Endometrial microvascular endothelial cells (primary cell): Measurements from ENCODE around the gene ANKRD28. TPM values are rescaled to one million over a fixed set of nuclear protein-coding genes. Genes with fewer than 3 reads are reported as not detected.

ENCODE experiments used
- in situ Hi-C: cut with HindIII; loops from 2 replicates; pipeline ENCODE4 v1.10.0; 2017; ENCODE audit warnings: low sequenced_read_pairs, low pct_unique_long_range_greater_than_20kb; ENCODE audit errors: inconsistent ontology term
- total RNA-seq: library from RNA; depleted of rRNA; stranded (reverse); fragments of >200 nt; gene quantifications from one replicate; pipeline ENCODE4 v1.2.3, GENCODE V29; 2015; ENCODE audit errors: inconsistent ontology term

ANKRD28 gene
- total RNA-seq, 1 donor from 2014 or later, result 33.5 TPM

- in situ Hi-C loops, result no loop called here
These were observed 8.0 kb upstream of the ANKRD28 start for GRCh38 chr3:15805756-15806266.

GRCh38 chr3:15804553-15805095, 6.8 kb upstream of the ANKRD28 start:
- in situ Hi-C loops, result no loop called here

- in situ Hi-C loops, result no loop called here
These were observed 6.1 kb upstream of the ANKRD28 start for GRCh38 chr3:15803921-15804320.

- in situ Hi-C loops, result no loop called here
These were observed 3.5 kb upstream of the ANKRD28 start for GRCh38 chr3:15801298-15801697.

- in situ Hi-C loops, result no loop called here
These were observed 3.0 kb upstream of the ANKRD28 start for GRCh38 chr3:15800780-15801179.

GRCh38 chr3:15800327-15800726, 2.5 kb upstream of the ANKRD28 start:
- in situ Hi-C loops, result no loop called here

- in situ Hi-C loops, result loop anchor here (25.0 kb wide), 1 partner anchor 161 kb away; no protein-coding TSS in a partner anchor
These were observed 910 bp upstream of the ANKRD28 start for GRCh38 chr3:15798533-15799245.

- in situ Hi-C loops, result loop anchor here (25.0 kb wide), 1 partner anchor 160 kb away; no protein-coding TSS in a partner anchor
These were observed 773 bp downstream of the ANKRD28 start for GRCh38 chr3:15796771-15797641.

- in situ Hi-C loops, result loop anchor here (25.0 kb wide), 1 partner anchor 159 kb away; no protein-coding TSS in a partner anchor
These were observed 1.4 kb downstream of the ANKRD28 start for GRCh38 chr3:15796331-15796730.

GRCh38 chr3:15795651-15796308, 2.0 kb downstream of the ANKRD28 start:
- in situ Hi-C loops, result loop anchor here (25.0 kb wide), 1 partner anchor 158 kb away; no protein-coding TSS in a partner anchor

- in situ Hi-C loops, result loop anchor here (25.0 kb wide), 1 partner anchor 158 kb away; no protein-coding TSS in a partner anchor
These were observed 2.7 kb downstream of the ANKRD28 start for GRCh38 chr3:15794842-15795650.

GRCh38 chr3:15794303-15794771, 3.4 kb downstream of the ANKRD28 start:
- in situ Hi-C loops, result loop anchor here (25.0 kb wide), 1 partner anchor 157 kb away; no protein-coding TSS in a partner anchor

- in situ Hi-C loops, result loop anchor here (25.0 kb wide), 1 partner anchor 154 kb away; no protein-coding TSS in a partner anchor
These were observed 6.3 kb downstream of the ANKRD28 start for GRCh38 chr3:15791525-15791924.

GRCh38 chr3:15787941-15788340, 9.8 kb downstream of the ANKRD28 start:
- in situ Hi-C loops, result loop anchor here (25.0 kb wide), 1 partner anchor 151 kb away; no protein-coding TSS in a partner anchor

- in situ Hi-C loops, result loop anchor here (25.0 kb wide), 1 partner anchor 150 kb away; no protein-coding TSS in a partner anchor
These were observed 10.3 kb downstream of the ANKRD28 start for GRCh38 chr3:15787526-15787925.

- in situ Hi-C loops, result loop anchor here (25.0 kb wide), 1 partner anchor 146 kb away; no protein-coding TSS in a partner anchor
These were observed 14.3 kb downstream of the ANKRD28 start for GRCh38 chr3:15783361-15783969.

GRCh38 chr3:15782429-15782828, 15.3 kb downstream of the ANKRD28 start:
- in situ Hi-C loops, result loop anchor here (25.0 kb wide), 1 partner anchor 145 kb away; no protein-coding TSS in a partner anchor
